ENCODE results near the gene NUFIP2.

DNA sequence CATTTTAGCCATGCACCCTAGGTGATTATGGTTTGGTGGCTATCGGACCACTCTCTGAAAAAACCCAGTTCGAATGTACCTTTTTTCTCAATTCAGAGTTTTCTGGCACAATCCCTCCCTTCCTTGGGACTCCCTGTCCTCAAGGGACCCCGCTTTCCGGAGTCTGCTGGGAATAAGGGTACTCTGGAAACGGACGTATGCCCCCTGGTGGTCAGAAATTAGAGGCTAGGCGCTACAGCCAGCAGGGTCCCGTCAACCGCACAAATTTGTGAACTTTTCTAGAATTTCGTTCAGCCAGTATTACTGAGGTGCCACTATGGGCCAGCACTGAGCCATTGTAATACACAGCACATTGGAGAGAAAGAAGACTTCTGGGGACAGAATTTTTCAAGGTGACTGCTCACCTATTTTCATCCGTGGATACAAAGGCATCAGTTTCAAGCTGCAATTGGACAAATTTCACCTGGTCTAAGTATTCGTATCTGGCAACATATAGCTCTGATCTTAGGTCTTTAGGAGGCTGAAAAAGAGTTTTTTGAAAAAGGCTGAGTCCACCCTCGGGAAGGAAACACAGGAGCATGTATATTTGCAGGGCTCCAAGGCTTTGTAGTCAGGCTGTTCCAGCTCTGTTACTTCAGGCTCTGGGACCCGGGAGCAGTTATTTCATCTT, 74.4 kb downstream of the NUFIP2 start:
- TF ChIP-seq ZNF138 (CRISPR knock-in tag; conservative IDR thresholded peaks at IDR 0.05) (no peak), TCF7 (CRISPR knock-in tag; IDR thresholded peaks at IDR 0.05; ENCODE audit: low read depth) (no peak), CREM (CRISPR knock-in tag; IDR thresholded peaks at IDR 0.05) (no peak), CBFB (CRISPR knock-in tag; IDR thresholded peaks at IDR 0.05; ENCODE audit: low read depth) (no peak), SP1 (CRISPR knock-in tag; conservative IDR thresholded peaks at IDR 0.05) (no peak), ELF4 (CRISPR knock-in tag; IDR thresholded peaks at IDR 0.05; ENCODE audit: low read depth) (no peak), TP53 (CRISPR knock-in tag; IDR thresholded peaks at IDR 0.05) (no peak), ETV6 (CRISPR knock-in tag; IDR thresholded peaks at IDR 0.05) (no peak)
- TF ChIP-seq, protein P1, sequence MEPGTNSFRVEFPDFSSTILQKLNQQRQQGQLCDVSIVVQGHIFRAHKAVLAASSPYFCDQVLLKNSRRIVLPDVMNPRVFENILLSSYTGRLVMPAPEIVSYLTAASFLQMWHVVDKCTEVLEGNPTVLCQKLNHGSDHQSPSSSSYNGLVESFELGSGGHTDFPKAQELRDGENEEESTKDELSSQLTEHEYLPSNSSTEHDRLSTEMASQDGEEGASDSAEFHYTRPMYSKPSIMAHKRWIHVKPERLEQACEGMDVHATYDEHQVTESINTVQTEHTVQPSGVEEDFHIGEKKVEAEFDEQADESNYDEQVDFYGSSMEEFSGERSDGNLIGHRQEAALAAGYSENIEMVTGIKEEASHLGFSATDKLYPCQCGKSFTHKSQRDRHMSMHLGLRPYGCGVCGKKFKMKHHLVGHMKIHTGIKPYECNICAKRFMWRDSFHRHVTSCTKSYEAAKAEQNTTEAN (CRISPR knock-in tag; IDR thresholded peaks at IDR 0.05): no peak
- TF ChIP-seq, protein P2, sequence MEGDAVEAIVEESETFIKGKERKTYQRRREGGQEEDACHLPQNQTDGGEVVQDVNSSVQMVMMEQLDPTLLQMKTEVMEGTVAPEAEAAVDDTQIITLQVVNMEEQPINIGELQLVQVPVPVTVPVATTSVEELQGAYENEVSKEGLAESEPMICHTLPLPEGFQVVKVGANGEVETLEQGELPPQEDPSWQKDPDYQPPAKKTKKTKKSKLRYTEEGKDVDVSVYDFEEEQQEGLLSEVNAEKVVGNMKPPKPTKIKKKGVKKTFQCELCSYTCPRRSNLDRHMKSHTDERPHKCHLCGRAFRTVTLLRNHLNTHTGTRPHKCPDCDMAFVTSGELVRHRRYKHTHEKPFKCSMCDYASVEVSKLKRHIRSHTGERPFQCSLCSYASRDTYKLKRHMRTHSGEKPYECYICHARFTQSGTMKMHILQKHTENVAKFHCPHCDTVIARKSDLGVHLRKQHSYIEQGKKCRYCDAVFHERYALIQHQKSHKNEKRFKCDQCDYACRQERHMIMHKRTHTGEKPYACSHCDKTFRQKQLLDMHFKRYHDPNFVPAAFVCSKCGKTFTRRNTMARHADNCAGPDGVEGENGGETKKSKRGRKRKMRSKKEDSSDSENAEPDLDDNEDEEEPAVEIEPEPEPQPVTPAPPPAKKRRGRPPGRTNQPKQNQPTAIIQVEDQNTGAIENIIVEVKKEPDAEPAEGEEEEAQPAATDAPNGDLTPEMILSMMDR (IDR thresholded peaks at IDR 0.05): peak; percentile 82
- TF ChIP-seq, protein P3, sequence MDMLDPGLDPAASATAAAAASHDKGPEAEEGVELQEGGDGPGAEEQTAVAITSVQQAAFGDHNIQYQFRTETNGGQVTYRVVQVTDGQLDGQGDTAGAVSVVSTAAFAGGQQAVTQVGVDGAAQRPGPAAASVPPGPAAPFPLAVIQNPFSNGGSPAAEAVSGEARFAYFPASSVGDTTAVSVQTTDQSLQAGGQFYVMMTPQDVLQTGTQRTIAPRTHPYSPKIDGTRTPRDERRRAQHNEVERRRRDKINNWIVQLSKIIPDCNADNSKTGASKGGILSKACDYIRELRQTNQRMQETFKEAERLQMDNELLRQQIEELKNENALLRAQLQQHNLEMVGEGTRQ (CRISPR knock-in tag; IDR thresholded peaks at IDR 0.05): no peak
- TF ChIP-seq, protein P4, sequence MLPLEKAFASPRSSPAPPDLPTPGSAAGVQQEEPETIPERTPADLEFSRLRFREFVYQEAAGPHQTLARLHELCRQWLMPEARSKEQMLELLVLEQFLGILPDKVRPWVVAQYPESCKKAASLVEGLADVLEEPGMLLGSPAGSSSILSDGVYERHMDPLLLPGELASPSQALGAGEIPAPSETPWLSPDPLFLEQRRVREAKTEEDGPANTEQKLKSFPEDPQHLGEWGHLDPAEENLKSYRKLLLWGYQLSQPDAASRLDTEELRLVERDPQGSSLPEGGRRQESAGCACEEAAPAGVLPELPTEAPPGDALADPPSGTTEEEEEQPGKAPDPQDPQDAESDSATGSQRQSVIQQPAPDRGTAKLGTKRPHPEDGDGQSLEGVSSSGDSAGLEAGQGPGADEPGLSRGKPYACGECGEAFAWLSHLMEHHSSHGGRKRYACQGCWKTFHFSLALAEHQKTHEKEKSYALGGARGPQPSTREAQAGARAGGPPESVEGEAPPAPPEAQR (CRISPR knock-in tag; IDR thresholded peaks at IDR 0.05): no peak
- TF ChIP-seq, protein P5, sequence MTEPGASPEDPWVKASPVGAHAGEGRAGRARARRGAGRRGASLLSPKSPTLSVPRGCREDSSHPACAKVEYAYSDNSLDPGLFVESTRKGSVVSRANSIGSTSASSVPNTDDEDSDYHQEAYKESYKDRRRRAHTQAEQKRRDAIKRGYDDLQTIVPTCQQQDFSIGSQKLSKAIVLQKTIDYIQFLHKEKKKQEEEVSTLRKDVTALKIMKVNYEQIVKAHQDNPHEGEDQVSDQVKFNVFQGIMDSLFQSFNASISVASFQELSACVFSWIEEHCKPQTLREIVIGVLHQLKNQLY (CRISPR knock-in tag; IDR thresholded peaks at IDR 0.05): no peak
- TF ChIP-seq, protein P6, sequence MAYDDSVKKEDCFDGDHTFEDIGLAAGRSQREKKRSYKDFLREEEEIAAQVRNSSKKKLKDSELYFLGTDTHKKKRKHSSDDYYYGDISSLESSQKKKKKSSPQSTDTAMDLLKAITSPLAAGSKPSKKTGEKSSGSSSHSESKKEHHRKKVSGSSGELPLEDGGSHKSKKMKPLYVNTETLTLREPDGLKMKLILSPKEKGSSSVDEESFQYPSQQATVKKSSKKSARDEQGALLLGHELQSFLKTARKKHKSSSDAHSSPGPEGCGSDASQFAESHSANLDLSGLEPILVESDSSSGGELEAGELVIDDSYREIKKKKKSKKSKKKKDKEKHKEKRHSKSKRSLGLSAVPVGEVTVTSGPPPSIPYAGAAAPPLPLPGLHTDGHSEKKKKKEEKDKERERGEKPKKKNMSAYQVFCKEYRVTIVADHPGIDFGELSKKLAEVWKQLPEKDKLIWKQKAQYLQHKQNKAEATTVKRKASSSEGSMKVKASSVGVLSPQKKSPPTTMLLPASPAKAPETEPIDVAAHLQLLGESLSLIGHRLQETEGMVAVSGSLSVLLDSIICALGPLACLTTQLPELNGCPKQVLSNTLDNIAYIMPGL (CRISPR knock-in tag; IDR thresholded peaks at IDR 0.05): 0 out of 2 replicates have a peak, but pooled peaks have one; percentile 41

Measured in WTC11 (cell line).